Esophagus muscularis mucosa (tissue), 4 donors: ENCODE measurements around the gene NKIRAS2.

Experiments
- CTCF ChIP-seq, 3 experiments: fragments of 200-600 bp in 2 of 3; fragments of 450-650 bp in 1 of 3; sonication (generic) in 2 of 3; IDR thresholded peaks; one replicate each; pipeline ENCODE4 v1.5.1; 2017 to 2019; ENCODE audit warnings: antibody characterized with exemption in 3 of 3, mild to moderate bottlenecking in 2 of 3, moderate library complexity in 1 of 3
- EP300 ChIP-seq: sonication (generic); formaldehyde crosslinking; IDR thresholded peaks from one replicate; pipeline ENCODE4 v1.6.1; 2017; ENCODE audit warnings: antibody characterized with exemption
- POLR2A ChIP-seq: fragments of 450-650 bp; IDR thresholded peaks from one replicate; pipeline ENCODE4 v1.6.1; 2017; ENCODE audit warnings: antibody characterized with exemption, moderate library complexity, mild to moderate bottlenecking, low read depth
- POLR2AphosphoS5 ChIP-seq, 2 donors: sonication (generic); formaldehyde crosslinking; IDR thresholded peaks; one replicate each; pipeline ENCODE4 v1.6.1; 2017; ENCODE audit warnings: antibody characterized with exemption in 2 of 2

- TF ChIP-seq CTCF (IDR thresholded peaks at IDR 0.05) (no peak), EP300 (no peak), POLR2A (no peak), POLR2AphosphoS5 (IDR thresholded peaks at IDR 0.05) (no peak)
Measured at GRCh38 chr17:42026857-42027589, 7.1 kb downstream of the NKIRAS2 start.
